ENCODE measurements around the gene PRMT1. TPM values are rescaled to one million over a fixed set of nuclear protein-coding genes. Genes with fewer than 3 reads are reported as not detected.
A peak's percentile ranks its signal among the peaks of the same experiment; 100 is the strongest.

The PRMT1 gene
- total and polyA plus RNA-seq, 2 of the 13 experiments (the other 11 are each of a cell fraction or from before 2014, with no cell fraction given) = 324 to 374 TPM

DNA sequence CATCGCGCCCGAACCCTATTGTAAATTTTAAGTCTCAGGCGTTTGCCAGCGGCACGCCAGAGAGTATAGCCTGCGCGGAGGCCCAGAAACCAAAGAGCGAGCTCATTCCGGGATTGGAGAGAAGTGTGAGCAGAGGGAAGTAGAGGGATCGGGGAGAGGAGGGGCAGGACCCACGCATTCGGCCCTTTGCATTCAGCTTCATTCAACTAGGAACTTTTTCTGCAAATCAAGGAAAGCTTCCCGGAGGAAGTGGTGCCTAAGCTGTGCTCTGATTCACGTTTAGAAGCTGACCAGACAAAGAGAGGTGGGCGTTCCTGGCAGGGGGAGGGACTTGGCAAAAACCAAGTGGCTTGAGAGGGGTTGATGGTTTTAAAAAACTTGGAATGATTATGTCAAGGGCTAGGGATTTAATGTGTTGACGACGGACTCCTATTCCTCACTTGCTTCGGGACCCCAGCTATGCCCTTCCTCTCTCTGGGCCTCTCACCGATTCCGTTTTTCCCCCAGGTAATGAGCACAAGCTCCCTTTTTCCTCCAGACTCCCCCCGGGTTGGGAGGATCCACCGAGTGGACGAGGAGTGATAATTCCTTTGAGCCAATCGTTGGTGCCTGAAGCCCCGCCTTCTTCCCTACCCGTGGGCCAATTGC, 811 bp upstream of the PRMT1 start (continued):
- TF ChIP-seq ZBTB38 (CRISPR knock-in tag; IDR thresholded peaks at IDR 0.05) (peak; percentile 87), ZSCAN29 (CRISPR knock-in tag; conservative IDR thresholded peaks at IDR 0.05) (no peak), FOXK1 (CRISPR knock-in tag; IDR thresholded peaks at IDR 0.05; ENCODE audit: borderline replicate concordance, low read depth) (no peak), ZNF547 (CRISPR knock-in tag; IDR thresholded peaks at IDR 0.05) (no peak), POLR2AphosphoS2 (IDR thresholded peaks at IDR 0.05; ENCODE audit: low read depth, low read length) (no peak), NFYC (CRISPR knock-in tag; IDR thresholded peaks at IDR 0.05) (no peak), ZNF460 (CRISPR knock-in tag; IDR thresholded peaks at IDR 0.05; ENCODE audit: borderline replicate concordance) (no peak), ZNF720 (CRISPR knock-in tag; IDR thresholded peaks at IDR 0.05) (no peak), POLR2AphosphoS5 (IDR thresholded peaks at IDR 0.05; ENCODE audit: low read depth, low read length) (peak; percentile 84), ZNF468 (CRISPR knock-in tag; IDR thresholded peaks at IDR 0.05) (no peak), SMAD1 (CRISPR knock-in tag; IDR thresholded peaks at IDR 0.05; ENCODE audit: borderline replicate concordance, low read depth) (no peak), TAF15 (IDR thresholded peaks at IDR 0.05; ENCODE audit: low read depth, low read length, poor library complexity, severe bottlenecking) (no peak), ZNF782 (CRISPR knock-in tag; IDR thresholded peaks at IDR 0.05; ENCODE audit: borderline replicate concordance) (peak; percentile 59; the same call in 1 of the 2 replicates), ZNF552 (CRISPR knock-in tag; IDR thresholded peaks at IDR 0.05; ENCODE audit: borderline replicate concordance) (no peak), NFIB (CRISPR knock-in tag; IDR thresholded peaks at IDR 0.05; ENCODE audit: borderline replicate concordance) (no peak), ZNF556 (CRISPR knock-in tag; IDR thresholded peaks at IDR 0.05; ENCODE audit: borderline replicate concordance) (no peak), KDM4B (CRISPR knock-in tag; IDR thresholded peaks at IDR 0.05) (no peak), ZNF879 (CRISPR knock-in tag; IDR thresholded peaks at IDR 0.05) (no peak), SIN3A (IDR thresholded peaks at IDR 0.05; ENCODE audit: borderline replicate concordance, low read depth, low read length) (0 out of 2 replicates have a peak, but pooled peaks have one; percentile 31), SPEN (CRISPR knock-in tag; IDR thresholded peaks at IDR 0.05; ENCODE audit: low read depth) (peak; percentile 28; the same call in 1 of the 2 replicates), ATF7-NPFF (CRISPR knock-in tag; IDR thresholded peaks at IDR 0.05; ENCODE audit: low read depth) (no peak)
- TF ChIP-seq, protein P1, sequence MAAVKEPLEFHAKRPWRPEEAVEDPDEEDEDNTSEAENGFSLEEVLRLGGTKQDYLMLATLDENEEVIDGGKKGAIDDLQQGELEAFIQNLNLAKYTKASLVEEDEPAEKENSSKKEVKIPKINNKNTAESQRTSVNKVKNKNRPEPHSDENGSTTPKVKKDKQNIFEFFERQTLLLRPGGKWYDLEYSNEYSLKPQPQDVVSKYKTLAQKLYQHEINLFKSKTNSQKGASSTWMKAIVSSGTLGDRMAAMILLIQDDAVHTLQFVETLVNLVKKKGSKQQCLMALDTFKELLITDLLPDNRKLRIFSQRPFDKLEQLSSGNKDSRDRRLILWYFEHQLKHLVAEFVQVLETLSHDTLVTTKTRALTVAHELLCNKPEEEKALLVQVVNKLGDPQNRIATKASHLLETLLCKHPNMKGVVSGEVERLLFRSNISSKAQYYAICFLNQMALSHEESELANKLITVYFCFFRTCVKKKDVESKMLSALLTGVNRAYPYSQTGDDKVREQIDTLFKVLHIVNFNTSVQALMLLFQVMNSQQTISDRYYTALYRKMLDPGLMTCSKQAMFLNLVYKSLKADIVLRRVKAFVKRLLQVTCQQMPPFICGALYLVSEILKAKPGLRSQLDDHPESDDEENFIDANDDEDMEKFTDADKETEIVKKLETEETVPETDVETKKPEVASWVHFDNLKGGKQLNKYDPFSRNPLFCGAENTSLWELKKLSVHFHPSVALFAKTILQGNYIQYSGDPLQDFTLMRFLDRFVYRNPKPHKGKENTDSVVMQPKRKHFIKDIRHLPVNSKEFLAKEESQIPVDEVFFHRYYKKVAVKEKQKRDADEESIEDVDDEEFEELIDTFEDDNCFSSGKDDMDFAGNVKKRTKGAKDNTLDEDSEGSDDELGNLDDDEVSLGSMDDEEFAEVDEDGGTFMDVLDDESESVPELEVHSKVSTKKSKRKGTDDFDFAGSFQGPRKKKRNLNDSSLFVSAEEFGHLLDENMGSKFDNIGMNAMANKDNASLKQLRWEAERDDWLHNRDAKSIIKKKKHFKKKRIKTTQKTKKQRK (IDR thresholded peaks at IDR 0.05; ENCODE audit: low read length) = no peak
- TF ChIP-seq, protein P2, sequence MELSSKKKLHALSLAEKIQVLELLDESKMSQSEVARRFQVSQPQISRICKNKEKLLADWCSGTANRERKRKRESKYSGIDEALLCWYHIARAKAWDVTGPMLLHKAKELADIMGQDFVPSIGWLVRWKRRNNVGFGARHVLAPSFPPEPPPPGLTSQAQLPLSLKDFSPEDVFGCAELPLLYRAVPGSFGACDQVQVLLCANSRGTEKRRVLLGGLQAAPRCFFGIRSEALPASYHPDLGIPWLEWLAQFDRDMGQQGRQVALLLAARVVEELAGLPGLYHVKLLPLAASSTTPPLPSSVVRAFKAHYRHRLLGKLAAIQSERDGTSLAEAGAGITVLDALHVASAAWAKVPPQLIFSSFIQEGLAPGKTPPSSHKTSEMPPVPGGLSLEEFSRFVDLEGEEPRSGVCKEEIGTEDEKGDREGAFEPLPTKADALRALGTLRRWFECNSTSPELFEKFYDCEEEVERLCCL (CRISPR knock-in tag; IDR thresholded peaks at IDR 0.05; ENCODE audit: borderline replicate concordance) = no peak
- TF ChIP-seq, protein P3, sequence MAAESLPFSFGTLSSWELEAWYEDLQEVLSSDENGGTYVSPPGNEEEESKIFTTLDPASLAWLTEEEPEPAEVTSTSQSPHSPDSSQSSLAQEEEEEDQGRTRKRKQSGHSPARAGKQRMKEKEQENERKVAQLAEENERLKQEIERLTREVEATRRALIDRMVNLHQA (CRISPR knock-in tag; IDR thresholded peaks at IDR 0.05) = no peak
- TF ChIP-seq, protein P4, sequence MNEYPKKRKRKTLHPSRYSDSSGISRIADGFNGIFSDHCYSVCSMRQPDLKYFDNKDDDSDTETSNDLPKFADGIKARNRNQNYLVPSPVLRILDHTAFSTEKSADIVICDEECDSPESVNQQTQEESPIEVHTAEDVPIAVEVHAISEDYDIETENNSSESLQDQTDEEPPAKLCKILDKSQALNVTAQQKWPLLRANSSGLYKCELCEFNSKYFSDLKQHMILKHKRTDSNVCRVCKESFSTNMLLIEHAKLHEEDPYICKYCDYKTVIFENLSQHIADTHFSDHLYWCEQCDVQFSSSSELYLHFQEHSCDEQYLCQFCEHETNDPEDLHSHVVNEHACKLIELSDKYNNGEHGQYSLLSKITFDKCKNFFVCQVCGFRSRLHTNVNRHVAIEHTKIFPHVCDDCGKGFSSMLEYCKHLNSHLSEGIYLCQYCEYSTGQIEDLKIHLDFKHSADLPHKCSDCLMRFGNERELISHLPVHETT (CRISPR knock-in tag; conservative IDR thresholded peaks at IDR 0.05) = no peak

Data from HepG2 (cell line).